ENCODE measurements around the gene FIBP.

The FIBP gene

GRCh38 chr11:65854852-65855837, 33.1 kb downstream of the FIBP start:
- H3K4me3 ChIP-seq (replicated peaks; ENCODE audit: low read depth, low read length) = peak overlapping the region; percentile 80
- TF ChIP-seq CTCF (IDR thresholded peaks at IDR 0.05; ENCODE audit: low read depth, low read length, missing control alignments) = no peak
- DNase-seq (ENCODE audit: extremely low read depth, low read depth) = no peak

- no peak for TF ChIP-seq CTCF (IDR thresholded peaks at IDR 0.05; ENCODE audit: low read depth, low read length, missing control alignments)
- H3K4me3 ChIP-seq (replicated peaks; ENCODE audit: low read depth, low read length) = no peak overlapping the region
- no peak for DNase-seq (ENCODE audit: extremely low read depth, low read depth)
Observed at GRCh38 chr11:65854161-65854592, 34.1 kb downstream of the FIBP start.

GRCh38 chr11:65853246-65853979, 34.9 kb downstream of the FIBP start:
- DNase-seq (ENCODE audit: extremely low read depth, low read depth) = no peak
- TF ChIP-seq CTCF (IDR thresholded peaks at IDR 0.05; ENCODE audit: low read depth, low read length, missing control alignments) = no peak

GRCh38 chr11:65852508-65853245, 35.6 kb downstream of the FIBP start:
- TF ChIP-seq CTCF (IDR thresholded peaks at IDR 0.05; ENCODE audit: low read depth, low read length, missing control alignments) = no peak
- DNase-seq (ENCODE audit: extremely low read depth, low read depth) = no peak
- no peak overlapping the region for H3K4me3 ChIP-seq (replicated peaks; ENCODE audit: low read depth, low read length)

More at GRCh38 chr11:65853246-65853979, 34.9 kb downstream of the FIBP start:
- no peak overlapping the region for H3K4me3 ChIP-seq (replicated peaks; ENCODE audit: low read depth, low read length)

GRCh38 chr11:65851811-65852507, 36.3 kb downstream of the FIBP start:
- no peak overlapping the region for H3K4me3 ChIP-seq (replicated peaks; ENCODE audit: low read depth, low read length)
- TF ChIP-seq CTCF (IDR thresholded peaks at IDR 0.05; ENCODE audit: low read depth, low read length, missing control alignments) = no peak
- DNase-seq (ENCODE audit: extremely low read depth, low read depth) = no peak

- H3K4me3 ChIP-seq (replicated peaks; ENCODE audit: low read depth, low read length) = no peak overlapping the region
- TF ChIP-seq CTCF (IDR thresholded peaks at IDR 0.05; ENCODE audit: low read depth, low read length, missing control alignments) = peak; percentile 74
- no peak for DNase-seq (ENCODE audit: extremely low read depth, low read depth)
Observed at GRCh38 chr11:65851083-65851579, 37.1 kb downstream of the FIBP start.

Measured in HFF-Myc (cell line).